ENCODE data around the gene MYDGF. TPM values are rescaled to one million over a fixed set of nuclear protein-coding genes. Genes with fewer than 3 reads are reported as not detected.

Gene MYDGF
- total and polyA plus RNA-seq, 2 of the 13 experiments (the other 11 are each of a cell fraction or from before 2014, with no cell fraction given): 116 to 198 TPM

- TF ChIP-seq DR1 (CRISPR knock-in tag; IDR thresholded peaks at IDR 0.05): peak; percentile 86
- TF ChIP-seq MNT (IDR thresholded peaks at IDR 0.05): peak; percentile 99
- TF ChIP-seq NFYB (CRISPR knock-in tag; IDR thresholded peaks at IDR 0.05): peak; percentile 84
- no peak for TF ChIP-seq LCORL (IDR thresholded peaks at IDR 0.05)
- peak; percentile 58; the same call in 1 of the 2 replicates for TF ChIP-seq LCORL (CRISPR knock-in tag; IDR thresholded peaks at IDR 0.05)
- TF ChIP-seq CBFB (CRISPR knock-in tag; IDR thresholded peaks at IDR 0.05): peak; percentile 50; the same call in 1 of the 2 replicates
- peak; percentile 28 for TF ChIP-seq ZNF230 (CRISPR knock-in tag; IDR thresholded peaks at IDR 0.05)
- TF ChIP-seq, protein P1, sequence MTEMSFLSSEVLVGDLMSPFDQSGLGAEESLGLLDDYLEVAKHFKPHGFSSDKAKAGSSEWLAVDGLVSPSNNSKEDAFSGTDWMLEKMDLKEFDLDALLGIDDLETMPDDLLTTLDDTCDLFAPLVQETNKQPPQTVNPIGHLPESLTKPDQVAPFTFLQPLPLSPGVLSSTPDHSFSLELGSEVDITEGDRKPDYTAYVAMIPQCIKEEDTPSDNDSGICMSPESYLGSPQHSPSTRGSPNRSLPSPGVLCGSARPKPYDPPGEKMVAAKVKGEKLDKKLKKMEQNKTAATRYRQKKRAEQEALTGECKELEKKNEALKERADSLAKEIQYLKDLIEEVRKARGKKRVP (CRISPR knock-in tag; IDR thresholded peaks at IDR 0.05): peak in 1 of 2 experiments; percentile 22; a peak in 1 of 4 replicates
- TF ChIP-seq FOXA1 (IDR thresholded peaks at IDR 0.05): no peak
- peak; percentile 51; the same call in 1 of the 2 replicates for TF ChIP-seq FOXA1 (CRISPR knock-in tag; IDR thresholded peaks at IDR 0.05)
- TF ChIP-seq ZFX (CRISPR knock-in tag; IDR thresholded peaks at IDR 0.05; ENCODE audit: low read depth): peak; percentile 97
- no peak for TF ChIP-seq HOXD1 (CRISPR knock-in tag; IDR thresholded peaks at IDR 0.05)
- no peak for TF ChIP-seq ZNF598 (CRISPR knock-in tag; IDR thresholded peaks at IDR 0.05; ENCODE audit: borderline replicate concordance)
- TF ChIP-seq PCBP1 (IDR thresholded peaks at IDR 0.05; ENCODE audit: borderline replicate concordance, low read depth, low read length): 0 out of 2 replicates have a peak, but pooled peaks have one; percentile 37
- TF ChIP-seq GTF3A (CRISPR knock-in tag; conservative IDR thresholded peaks at IDR 0.05): 0 out of 2 replicates have a peak, but pooled peaks have one; percentile 44
- TF ChIP-seq, protein P2, sequence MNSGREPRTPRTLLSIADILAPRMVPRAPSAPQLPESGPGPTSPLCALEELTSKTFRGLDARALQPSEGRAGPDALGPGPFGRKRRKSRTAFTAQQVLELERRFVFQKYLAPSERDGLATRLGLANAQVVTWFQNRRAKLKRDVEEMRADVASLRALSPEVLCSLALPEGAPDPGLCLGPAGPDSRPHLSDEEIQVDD (CRISPR knock-in tag; IDR thresholded peaks at IDR 0.05; ENCODE audit: borderline replicate concordance): peak; percentile 46; the same call in 1 of the 2 replicates
- peak; percentile 70; the same call in 1 of the 2 replicates for TF ChIP-seq ZHX2 (IDR thresholded peaks at IDR 0.05; ENCODE audit: low read depth)
- TF ChIP-seq ZHX2 (CRISPR knock-in tag; IDR thresholded peaks at IDR 0.05; ENCODE audit: borderline replicate concordance): no peak
- TF ChIP-seq MIXL1 (CRISPR knock-in tag; IDR thresholded peaks at IDR 0.05): no peak
- TF ChIP-seq SOX13 (IDR thresholded peaks at IDR 0.05): no peak
- no peak for TF ChIP-seq SOX13 (CRISPR knock-in tag; conservative IDR thresholded peaks at IDR 0.05 in 1 of 2, IDR thresholded peaks at IDR 0.05 in 1 of 2)
- TF ChIP-seq TBP (CRISPR knock-in tag; IDR thresholded peaks at IDR 0.05): no peak
- 0 out of 2 replicates have a peak, but pooled peaks have one; percentile 21 for TF ChIP-seq ZNF709 (CRISPR knock-in tag; IDR thresholded peaks at IDR 0.05)
Observed at GRCh38 chr19:4669723-4670480, at the start of gene MYDGF (continued).

All from HepG2 (cell line).